Cardiac septum (tissue), 1 donor: ENCODE results near the gene BACH2. TPM values are rescaled to one million over a fixed set of nuclear protein-coding genes. Genes with fewer than 3 reads are reported as not detected.
"Not testable (repeated sequence)": the region's sequence is repeated elsewhere in the genome, so short reads cannot be mapped to it uniquely, and the experiment has no call there.

ENCODE experiments used
- DNase-seq: peaks from one replicate; pipeline ENCODE4 v3.0.0-alpha.2; 2020; ENCODE audit warnings: low spot score
- intact Hi-C: fragments of 100-400 bp; cut with DNase I; formaldehyde crosslinking; loops from one replicate; pipeline ENCODE4 v1.14.0; 2022
- total RNA-seq: library from RNA; stranded (reverse); fragmentation: NEBNext Ultra II Directional; extraction: Animal tissue kit (Norgen Biotek cat#: 25700); gene quantifications from one replicate; pipeline ENCODE4 v1.2.1, GENCODE V29; 2021
- donor health status: DM: no; HTN: no; CAD: no.

Gene BACH2
- total RNA-seq, 1 donor from 2014 or later: 8.4 TPM

DNA sequence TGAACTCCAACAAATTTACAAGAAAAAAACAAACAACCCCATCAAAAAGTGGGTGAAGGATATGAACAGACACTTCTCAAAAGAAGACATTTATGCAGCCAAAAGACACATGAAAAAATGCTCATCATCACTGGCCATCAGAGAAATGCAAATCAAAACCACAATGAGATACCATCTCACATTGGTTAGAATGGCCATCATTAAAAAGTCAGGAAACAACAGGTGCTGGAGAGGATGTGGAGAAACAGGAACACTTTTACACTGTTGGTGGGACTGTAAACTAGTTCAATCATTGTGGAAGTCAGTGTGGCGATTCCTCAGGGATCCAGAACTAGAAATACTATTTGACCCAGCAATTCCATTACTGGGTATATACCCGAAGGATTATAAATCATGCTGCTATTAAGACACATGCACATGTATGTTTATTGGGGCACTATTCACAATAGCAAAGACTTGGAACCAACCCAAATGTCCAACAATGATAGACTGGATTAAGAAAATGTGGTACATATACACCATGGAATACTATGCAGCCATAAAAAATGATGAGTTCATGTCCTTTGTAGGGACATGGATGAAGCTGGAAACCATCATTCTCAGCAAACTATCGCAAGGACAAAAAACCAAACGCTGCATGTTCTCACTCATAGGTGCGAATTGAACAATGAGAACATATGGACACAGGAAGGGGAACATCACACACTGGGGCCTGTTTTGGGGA lies 264.0 kb downstream of the BACH2 start:
- intact Hi-C loops, DNase-seq: not testable (repeated sequence)

DNA sequence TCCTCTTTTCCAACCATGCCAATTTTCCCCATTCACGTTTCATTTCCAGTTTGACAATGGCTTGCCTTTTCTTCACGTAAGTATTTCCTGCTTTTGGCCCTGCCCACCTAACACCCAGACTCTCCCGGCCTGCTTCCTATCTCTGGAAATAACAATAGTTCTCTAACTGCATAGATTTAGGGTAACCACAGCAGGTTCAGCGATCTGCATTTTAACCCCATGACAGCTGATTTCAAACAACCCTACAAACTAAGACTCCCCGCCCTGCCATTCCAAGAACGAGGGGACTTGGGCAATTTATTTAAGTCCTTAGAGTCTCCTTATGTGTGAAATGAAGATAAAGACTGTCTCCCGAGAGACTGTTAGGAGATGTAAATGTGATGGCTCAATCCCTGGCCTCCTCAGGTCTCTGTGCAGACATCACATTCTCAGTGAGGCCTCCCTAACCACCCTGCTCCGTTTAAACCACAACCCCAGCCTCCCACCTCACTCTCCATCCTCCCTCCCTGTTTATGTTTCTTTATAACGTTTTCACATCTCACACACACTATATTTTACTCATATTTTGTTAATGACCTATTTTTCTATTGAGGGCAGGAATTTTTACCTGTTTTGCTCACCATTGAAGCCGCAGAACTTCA lies 267.5 kb downstream of the BACH2 start:
- intact Hi-C loops: no loop called here
- DNase-seq: no peak

DNA sequence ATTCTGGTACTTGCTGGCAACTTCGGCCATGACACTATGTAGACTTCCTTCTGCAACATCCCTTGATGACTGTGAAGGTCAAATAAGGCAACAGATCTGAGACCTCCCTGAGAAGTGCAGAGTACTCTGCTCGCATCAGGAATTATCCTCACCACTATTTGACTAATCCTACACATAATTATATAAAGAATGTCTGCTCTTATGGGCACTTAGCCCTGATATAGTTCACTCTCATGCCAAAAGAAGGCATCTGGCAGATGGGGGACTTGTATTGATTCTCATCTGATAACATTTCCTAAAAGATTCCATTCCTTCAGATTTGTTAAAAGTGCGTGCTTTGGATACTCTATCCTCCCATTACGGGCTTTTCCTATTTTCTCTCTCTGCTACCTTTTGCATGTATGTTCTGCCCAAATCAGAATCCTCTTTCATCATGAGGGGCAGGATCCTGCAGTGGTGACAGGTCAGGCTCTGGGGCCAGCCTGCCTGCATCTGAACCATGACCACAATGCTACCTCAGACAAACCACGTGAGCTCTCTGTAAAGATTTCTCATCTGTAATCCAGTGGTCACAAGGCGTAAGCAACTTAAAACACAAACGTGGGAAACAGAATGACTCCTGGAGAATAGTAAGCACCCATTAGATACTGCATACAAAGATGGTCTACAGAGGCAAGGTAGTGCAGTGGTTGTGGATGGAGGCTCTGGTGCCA lies 268.4 kb downstream of the BACH2 start:
- DNase-seq: no peak
- intact Hi-C loops: no loop called here

DNA sequence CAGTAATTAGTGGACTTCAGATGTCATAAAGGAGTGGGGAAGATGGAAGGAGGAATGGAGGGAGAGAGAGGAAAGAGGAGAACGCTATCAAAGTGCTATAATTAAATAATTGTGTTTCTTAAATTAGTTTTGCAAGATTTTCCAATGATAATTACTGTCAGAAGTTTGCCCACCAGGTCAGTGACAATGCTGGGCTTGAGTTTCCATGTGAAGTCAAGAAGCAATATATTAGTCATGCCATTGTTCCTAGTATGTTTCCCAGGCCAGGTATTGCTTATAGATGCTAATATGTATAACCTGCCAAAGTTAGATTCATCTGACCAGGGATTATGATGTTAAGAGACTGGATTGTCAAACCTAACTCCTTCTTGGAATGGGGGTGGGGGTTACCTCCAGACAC lies 270.4 kb downstream of the BACH2 start:
- no peak for DNase-seq
- intact Hi-C loops: no loop called here

DNA sequence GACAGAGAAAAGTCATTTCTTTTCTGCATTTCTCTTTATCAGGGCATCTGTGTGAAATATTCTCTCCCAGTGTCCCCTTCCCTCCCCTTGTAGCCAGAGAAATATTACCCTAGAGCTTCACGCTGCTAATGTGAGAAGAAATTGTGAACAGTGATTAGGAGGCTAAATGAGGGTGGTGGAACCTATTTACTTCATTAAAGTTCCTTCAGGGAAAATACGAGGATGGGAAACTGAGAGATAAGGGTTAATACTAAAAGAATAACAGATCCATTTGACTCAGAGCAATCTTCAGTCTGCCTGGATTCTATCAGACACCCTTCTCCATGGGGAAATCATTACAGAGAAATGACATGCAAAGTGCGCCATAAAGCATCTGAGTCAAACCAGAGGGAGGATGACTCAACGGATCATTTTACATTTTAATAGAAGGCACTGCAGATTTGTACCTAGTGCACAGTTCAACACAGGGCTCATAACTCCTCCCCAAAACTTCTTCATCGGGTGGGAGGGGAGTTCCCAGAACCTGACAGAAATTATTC lies 271.1 kb downstream of the BACH2 start:
- DNase-seq: no peak
- intact Hi-C loops: no loop called here

DNA sequence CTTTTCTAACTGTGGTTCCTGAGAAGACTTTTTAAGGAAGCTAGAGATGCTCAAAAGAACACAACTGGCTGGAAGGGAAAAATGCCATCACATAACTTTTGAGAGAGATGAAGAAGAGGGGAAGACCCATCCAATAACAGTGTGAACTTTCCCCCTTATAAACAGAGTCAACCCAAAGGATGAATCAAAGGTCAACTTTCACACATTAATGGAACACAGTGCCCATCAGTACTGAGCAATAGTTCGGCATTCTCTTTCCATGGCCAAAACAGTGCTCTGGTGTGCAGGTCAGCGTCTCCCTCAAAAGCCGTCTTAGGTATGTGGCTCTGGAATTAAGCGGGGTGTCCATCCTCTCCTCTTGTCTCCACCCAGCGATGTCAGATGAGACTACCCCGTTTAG lies 272.0 kb downstream of the BACH2 start:
- DNase-seq: no peak
- intact Hi-C loops: no loop called here

DNA sequence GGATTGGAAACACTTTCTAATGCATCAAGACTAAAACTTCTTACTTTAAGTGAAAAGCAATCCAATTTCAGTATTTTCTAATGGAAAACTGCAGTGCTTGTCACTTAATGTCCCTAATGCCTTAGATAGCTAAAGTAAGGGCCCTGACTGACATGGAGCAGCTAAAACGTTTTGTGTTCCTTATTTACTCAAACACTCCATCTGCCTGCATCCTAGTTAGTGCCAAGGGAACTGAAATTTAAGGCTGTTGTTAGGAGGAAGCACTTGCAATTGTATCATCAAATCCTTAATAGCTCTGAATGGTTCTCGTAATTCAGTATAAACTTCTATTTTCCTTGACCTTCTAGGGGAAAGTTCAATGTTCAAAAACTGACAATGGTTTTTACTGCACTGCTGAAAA lies 274.9 kb downstream of the BACH2 start:
- intact Hi-C loops: no loop called here
- DNase-seq: no peak

DNA sequence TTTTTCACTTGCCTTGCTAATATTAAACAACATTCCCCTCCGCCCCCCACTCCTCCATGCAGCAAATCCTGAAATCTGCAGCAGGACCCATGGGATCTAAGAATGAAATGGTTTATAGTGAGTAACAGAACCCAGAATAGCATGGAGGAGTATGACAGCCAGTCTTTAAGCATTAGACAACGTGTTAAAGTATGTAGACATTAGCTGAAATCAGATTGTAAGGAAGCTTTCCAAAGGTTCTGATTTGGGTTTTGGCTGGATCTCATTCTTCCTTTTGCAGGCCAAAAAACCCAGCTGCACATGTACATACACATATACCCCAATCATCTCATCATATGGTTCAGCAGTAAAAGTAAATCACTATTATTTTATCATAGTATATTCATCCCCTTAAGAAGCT lies 275.9 kb downstream of the BACH2 start:
- intact Hi-C loops: no loop called here
- DNase-seq: no peak

DNA sequence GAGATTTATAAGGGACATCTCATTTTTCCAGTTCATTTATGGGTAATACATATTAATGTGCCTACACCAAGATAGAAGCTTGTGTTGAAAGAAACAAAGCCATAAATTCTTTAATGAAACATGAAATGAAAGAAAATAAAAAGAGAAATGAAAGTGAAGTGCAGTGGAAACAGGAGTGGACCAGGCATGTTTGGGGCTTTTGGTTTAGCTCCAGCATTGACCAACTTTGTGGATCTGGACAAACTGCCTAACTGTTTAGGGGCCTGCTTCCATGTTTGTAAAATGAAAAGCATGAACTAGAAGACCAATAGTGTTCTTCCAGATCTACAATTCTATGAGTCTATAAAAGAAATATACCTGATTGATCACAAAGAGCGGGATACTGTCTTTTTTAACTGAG lies 277.4 kb downstream of the BACH2 start:
- DNase-seq: no peak
- intact Hi-C loops: no loop called here

DNA sequence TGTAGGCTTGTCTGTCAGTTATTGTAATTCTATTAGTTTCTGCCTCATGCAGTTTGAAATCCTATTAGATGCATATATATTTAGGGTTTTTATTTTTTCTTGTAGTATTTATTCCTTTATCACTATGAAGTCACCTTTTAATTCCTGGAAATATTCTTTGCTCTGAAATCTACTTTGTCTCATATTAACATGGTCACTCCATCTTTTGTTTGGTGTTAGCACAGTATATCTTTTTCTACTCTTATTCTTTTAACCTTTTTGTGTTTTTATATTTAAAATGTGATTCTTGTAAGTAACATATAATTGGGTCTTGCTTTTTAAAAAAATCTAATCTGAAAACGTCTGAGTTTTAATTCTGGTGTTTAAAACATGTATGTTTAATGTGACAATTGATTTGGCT lies 280.8 kb downstream of the BACH2 start:
- intact Hi-C loops: no loop called here
- DNase-seq: no peak

DNA sequence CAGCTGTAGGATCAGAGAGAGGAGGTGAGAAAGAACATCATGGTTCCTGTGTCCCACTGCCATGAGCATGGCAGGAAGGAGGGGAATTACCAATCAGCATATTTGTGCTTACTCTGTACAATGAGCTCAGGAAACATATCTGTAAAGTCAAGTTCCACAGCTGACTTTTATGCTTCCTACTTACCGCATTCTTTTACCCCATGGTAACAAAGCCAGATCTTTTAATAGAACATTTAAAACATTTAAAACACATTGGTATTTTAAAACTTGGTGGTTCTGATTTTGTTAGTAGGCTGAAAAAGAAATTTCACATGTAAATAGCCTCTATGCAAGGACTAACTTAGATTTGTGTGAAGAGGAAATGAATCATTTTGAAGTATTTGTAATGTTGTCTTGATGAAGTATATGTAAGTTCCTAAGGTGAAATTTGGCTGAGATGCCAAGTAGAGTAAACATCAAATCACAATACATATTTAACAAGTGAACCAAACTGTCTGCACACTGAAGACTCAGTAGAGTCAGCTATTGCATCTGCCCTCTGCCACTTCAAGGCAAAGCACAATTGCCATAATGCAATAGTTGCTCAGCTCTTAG lies 287.6 kb downstream of the BACH2 start:
- no peak for DNase-seq
- intact Hi-C loops: no loop called here

DNA sequence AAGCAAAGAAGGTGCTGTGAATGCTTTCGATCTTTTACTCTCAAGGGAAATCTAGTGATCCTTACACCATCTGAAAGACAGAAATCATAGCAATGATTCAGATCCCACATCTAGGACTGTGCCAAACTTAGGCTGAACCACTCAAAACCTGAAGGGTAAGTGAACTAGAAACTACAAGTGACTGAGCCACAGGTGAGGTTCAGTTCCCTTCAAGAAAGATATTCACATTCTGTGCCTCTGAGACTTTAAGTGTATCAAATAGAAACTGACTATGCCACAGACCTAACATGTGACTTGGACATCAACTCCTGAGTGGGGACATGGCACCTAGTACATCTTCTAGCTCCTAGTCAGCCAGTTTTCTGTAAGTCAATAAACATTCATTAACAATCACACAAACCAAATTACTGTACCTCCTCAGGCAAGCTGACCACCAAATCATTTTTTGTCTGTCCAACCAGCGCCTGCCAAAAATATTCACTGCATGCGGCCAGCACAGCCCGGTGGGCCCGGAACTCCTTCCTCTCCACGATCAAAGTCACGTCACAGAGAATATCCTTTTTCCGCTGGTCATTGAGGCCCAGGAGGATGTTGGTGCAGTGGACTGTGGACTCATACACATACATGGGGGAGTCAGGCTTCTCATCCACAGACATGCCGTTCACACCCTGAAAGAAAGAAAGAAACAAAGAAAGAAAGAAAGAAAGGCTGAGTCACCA lies 288.3 kb downstream of the BACH2 start:
- intact Hi-C loops: no loop called here
- no peak for DNase-seq

DNA sequence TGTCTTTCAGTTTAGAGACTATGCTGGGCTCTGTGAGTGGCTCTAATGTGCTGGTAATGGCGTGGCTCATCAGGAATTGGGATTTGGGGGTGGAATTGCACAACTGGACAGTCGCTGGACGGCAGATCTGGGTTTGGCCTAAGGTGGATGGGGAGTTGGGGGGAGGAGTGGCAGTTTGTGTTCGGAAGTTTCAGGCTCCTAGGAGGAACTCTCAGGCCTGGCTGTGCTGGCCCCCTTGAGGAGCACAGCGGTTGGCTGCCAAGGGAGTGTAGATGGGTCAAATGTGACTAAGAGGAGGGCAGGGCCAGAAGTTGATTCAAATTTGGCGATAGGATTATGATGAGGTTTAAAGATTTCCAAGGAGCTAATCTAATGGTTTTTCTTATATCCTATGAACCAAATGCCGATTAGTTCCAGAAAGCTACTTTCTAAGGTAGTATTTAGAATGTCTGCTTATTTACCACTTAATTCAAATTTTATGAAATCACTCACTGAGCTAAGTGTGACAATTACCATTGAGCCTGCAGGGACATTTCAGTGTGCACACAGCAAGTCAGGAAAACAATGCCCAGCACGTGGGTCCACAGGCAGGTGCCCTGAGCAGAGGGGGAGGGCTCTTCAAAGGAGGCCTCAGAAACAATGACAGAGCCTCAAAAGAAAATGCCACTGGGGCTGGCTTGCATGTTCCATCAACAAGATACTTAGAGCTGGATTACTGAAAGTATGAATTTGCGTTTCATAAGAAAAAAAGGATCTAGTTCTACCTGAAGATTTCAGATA lies 291.4 kb downstream of the BACH2 start:
- no peak for DNase-seq

DNA sequence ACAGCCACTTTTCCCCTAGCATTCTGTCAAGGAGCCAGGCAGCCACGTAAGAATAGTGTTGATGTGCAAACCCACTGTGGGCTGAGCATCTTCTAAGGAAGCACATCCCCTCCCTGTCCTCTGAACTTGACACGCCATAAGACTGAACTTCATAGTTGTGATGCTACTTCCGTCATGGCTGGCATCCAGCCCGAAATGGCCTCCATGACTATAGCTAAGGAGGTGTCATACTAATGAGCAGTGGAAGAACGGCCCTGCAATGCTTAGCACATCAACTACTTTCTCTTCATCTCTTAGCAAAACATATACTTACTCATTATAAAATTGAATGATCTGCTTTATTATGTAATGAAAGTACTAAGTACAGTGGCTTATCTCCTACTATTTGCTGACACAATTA lies 292.1 kb downstream of the BACH2 start:
- intact Hi-C loops: no loop called here
- DNase-seq: no peak

More for the DNA sequence above, 291.4 kb downstream of the BACH2 start:
- intact Hi-C loops: no loop called here

DNA sequence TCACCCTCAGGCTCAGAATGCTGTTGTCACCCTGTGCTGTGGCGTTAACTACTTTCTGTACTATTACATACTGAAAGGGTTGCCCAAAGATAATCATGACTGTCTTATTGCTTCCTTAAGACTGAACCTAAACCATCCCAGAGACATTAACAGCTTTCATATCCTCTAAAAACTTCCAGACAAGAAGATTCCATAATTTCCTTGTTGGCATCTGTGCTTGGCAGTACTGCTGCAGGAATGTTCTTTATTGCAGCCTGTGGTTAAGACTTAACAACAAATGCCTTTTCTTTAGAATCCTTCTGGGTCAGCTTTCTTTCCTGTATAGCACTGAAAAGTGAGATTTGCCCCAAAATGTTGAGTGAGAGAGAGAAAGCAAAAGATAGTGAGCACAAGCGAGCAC lies 292.7 kb downstream of the BACH2 start:
- DNase-seq: no peak
- intact Hi-C loops: no loop called here

DNA sequence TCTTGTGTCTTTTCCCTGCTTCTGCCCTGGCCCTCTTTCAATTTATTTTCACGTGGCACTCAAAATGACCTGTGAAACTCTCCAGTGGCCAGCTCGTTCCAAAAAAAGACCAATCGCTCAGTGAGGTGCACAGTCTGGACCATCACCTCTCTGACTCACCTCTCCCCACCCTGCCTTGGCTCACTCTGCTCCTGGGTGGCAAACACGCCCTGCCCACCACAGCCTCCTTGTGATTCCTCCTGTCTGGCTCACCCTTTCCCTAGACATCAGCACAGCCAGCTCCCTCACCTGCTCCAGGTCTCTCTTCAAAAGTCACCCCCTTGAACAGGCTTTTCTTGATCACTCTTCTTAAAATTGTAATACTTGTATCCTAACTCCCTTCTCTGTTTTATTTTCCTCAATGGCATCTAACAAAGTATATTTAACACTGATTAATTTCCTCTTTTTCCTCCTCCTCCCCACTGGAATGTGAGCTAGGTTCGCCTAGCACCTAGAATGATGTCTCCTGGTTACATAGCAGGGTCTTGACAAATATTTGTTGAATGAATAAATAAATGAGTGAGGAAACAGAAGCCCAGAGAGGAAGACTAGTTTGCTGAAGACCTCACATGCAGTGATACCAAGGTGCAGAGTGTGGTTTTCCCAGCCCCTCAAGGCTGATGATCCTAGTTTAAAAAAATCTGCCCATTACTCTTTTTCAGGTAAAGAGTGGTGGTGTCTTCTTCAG lies 293.4 kb downstream of the BACH2 start:
- no peak for DNase-seq
- intact Hi-C loops: no loop called here

DNA sequence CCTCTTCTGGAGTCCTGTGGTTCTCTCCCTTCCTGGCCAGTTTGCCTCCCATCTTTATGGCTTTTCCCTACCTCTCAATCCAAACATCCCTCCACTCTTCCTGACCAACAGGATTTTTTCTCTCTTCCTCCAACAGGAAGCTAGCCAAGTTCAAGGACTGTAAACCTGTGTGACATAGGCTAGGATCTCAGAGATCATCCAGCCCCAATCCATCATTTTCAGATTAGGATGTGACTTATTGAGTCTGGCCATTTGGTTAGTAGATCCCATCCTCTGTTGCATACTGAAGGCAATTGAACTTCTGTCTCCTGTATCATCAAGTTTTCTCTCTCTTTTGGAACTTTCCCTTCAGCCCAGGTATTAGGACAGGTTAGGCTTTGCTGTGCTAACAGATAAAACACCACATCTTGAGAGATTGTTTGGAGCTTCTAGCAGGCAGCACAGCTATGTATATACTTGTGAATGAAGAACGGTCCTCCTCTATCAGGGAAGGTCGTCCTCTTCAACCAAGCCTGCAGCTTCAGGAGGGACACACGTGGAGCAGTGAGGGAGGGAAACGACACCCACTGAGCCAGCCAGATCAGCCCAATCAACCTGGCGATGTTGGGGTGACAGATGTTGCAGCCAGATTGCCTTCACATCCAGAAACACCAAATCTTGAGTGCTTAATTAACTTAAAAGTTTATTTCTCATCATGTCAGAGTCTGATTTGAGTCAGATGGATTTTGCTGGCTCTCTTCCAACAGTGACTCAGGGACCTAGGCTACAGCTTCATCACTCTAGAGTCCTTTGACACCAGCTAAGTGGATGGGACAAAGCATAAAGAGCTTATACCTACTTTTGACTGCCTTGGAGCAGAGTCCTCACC lies 295.5 kb downstream of the BACH2 start:
- intact Hi-C loops: no loop called here
- DNase-seq: no peak
